ENCODE data around the gene U2AF1L4.
A peak's percentile ranks its signal among the peaks of the same experiment; 100 is the strongest.

The U2AF1L4 gene

DNA sequence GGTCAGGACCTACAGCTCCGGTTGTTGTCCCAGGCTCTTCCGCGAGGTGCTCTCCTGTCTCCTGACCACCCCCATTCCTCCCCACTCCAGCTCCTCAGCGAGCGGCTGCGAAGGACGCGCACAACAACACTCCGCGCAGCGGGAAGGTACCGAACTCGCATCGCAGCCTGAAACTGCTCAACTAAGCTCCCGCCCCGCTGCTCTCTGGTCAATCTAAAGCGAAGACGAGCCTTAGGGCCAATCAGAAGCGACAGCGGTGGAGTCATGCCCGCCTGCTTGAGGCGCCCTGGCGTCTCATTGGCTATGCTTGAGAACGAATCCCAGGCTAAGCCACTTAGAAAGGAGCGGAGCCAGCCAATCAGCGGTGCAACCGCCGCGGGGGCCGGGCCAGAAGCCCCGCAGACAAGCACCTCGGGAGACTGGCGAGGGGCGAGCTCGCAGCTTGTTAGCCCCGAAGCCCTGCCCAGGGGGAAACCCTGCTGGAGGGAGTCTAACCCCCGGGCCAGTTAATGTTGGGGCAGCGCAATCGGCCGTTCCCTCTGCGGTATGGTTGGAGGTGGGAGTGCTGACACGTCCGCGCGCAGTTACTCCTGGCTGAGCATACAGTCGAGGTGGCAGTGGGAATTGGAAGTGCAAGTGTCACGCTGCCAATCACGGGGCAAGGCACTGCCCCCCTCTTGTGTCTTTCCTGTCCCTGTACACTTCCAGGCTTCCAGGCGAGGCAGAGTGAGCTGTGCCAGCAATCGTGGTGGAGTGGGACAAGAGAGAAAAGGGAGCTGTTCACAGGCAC lies 42.8 kb downstream of the U2AF1L4 start (continued):
- TF ChIP-seq, protein P1, sequence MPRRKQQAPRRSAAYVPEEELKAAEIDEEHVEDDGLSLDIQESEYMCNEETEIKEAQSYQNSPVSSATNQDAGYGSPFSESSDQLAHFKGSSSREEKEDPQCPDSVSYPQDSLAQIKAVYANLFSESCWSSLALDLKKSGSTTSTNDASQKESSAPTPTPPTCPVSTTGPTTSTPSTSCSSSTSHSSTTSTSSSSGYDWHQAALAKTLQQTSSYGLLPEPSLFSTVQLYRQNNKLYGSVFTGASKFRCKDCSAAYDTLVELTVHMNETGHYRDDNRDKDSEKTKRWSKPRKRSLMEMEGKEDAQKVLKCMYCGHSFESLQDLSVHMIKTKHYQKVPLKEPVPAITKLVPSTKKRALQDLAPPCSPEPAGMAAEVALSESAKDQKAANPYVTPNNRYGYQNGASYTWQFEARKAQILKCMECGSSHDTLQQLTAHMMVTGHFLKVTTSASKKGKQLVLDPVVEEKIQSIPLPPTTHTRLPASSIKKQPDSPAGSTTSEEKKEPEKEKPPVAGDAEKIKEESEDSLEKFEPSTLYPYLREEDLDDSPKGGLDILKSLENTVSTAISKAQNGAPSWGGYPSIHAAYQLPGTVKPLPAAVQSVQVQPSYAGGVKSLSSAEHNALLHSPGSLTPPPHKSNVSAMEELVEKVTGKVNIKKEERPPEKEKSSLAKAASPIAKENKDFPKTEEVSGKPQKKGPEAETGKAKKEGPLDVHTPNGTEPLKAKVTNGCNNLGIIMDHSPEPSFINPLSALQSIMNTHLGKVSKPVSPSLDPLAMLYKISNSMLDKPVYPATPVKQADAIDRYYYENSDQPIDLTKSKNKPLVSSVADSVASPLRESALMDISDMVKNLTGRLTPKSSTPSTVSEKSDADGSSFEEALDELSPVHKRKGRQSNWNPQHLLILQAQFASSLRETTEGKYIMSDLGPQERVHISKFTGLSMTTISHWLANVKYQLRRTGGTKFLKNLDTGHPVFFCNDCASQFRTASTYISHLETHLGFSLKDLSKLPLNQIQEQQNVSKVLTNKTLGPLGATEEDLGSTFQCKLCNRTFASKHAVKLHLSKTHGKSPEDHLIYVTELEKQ (tag by site-specific recombination; IDR thresholded peaks at IDR 0.05; ENCODE audit: borderline replicate concordance): no peak
- TF ChIP-seq ZNF426 (tag by site-specific recombination; IDR thresholded peaks at IDR 0.05) (no peak), ZNF529 (tag by site-specific recombination; IDR thresholded peaks at IDR 0.05; ENCODE audit: insufficient replicate concordance) (no peak), ZNF202 (tag by site-specific recombination; IDR thresholded peaks at IDR 0.05; ENCODE audit: borderline replicate concordance) (no peak), ZNF341 (tag by site-specific recombination; IDR thresholded peaks at IDR 0.05; ENCODE audit: low read depth) (peak; percentile 88), ZNF768 (tag by site-specific recombination; IDR thresholded peaks at IDR 0.05) (no peak), KLF9 (tag by site-specific recombination; IDR thresholded peaks at IDR 0.05; ENCODE audit: low read depth) (peak; percentile 62), ZNF169 (tag by site-specific recombination; IDR thresholded peaks at IDR 0.05) (no peak), ZNF391 (tag by site-specific recombination; IDR thresholded peaks at IDR 0.05; ENCODE audit: borderline replicate concordance, low read depth) (peak; percentile 85), GFI1B (tag by site-specific recombination; IDR thresholded peaks at IDR 0.05) (no peak), ZSCAN16 (tag by site-specific recombination; IDR thresholded peaks at IDR 0.05) (no peak), ZBTB8A (tag by site-specific recombination; IDR thresholded peaks at IDR 0.05) (peak; percentile 71), ZNF670 (tag by site-specific recombination; IDR thresholded peaks at IDR 0.05; ENCODE audit: low read depth) (no peak), ZNF16 (tag by site-specific recombination; IDR thresholded peaks at IDR 0.05; ENCODE audit: low read depth) (no peak), ZNF701 (tag by site-specific recombination; IDR thresholded peaks at IDR 0.05) (no peak), ZNF707 (tag by site-specific recombination; IDR thresholded peaks at IDR 0.05) (no peak), ZFP41 (tag by site-specific recombination; IDR thresholded peaks at IDR 0.05; ENCODE audit: borderline replicate concordance) (no peak), ZFHX2 (tag by site-specific recombination; conservative IDR thresholded peaks at IDR 0.05) (no peak), ZNF155 (tag by site-specific recombination; IDR thresholded peaks at IDR 0.05) (no peak), ZNF558 (tag by site-specific recombination; IDR thresholded peaks at IDR 0.05) (no peak), WT1 (tag by site-specific recombination; IDR thresholded peaks at IDR 0.05) (peak; percentile 34; the same call in 1 of the 2 replicates), ZNF76 (tag by site-specific recombination; IDR thresholded peaks at IDR 0.05; ENCODE audit: borderline replicate concordance, low read depth) (peak; percentile 72; the same call in 1 of the 2 replicates), ZNF223 (tag by site-specific recombination; IDR thresholded peaks at IDR 0.05) (no peak), ZNF184 (tag by site-specific recombination; IDR thresholded peaks at IDR 0.05) (no peak)
- TF ChIP-seq, protein P2, sequence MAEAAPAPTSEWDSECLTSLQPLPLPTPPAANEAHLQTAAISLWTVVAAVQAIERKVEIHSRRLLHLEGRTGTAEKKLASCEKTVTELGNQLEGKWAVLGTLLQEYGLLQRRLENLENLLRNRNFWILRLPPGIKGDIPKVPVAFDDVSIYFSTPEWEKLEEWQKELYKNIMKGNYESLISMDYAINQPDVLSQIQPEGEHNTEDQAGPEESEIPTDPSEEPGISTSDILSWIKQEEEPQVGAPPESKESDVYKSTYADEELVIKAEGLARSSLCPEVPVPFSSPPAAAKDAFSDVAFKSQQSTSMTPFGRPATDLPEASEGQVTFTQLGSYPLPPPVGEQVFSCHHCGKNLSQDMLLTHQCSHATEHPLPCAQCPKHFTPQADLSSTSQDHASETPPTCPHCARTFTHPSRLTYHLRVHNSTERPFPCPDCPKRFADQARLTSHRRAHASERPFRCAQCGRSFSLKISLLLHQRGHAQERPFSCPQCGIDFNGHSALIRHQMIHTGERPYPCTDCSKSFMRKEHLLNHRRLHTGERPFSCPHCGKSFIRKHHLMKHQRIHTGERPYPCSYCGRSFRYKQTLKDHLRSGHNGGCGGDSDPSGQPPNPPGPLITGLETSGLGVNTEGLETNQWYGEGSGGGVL (tag by site-specific recombination; IDR thresholded peaks at IDR 0.05): no peak; the same call in 1 of the 2 replicates
- TF ChIP-seq, protein P3, sequence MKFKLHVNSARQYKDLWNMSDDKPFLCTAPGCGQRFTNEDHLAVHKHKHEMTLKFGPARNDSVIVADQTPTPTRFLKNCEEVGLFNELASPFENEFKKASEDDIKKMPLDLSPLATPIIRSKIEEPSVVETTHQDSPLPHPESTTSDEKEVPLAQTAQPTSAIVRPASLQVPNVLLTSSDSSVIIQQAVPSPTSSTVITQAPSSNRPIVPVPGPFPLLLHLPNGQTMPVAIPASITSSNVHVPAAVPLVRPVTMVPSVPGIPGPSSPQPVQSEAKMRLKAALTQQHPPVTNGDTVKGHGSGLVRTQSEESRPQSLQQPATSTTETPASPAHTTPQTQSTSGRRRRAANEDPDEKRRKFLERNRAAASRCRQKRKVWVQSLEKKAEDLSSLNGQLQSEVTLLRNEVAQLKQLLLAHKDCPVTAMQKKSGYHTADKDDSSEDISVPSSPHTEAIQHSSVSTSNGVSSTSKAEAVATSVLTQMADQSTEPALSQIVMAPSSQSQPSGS (tag by site-specific recombination; IDR thresholded peaks at IDR 0.05; ENCODE audit: low read depth): no peak
- TF ChIP-seq, protein P4, sequence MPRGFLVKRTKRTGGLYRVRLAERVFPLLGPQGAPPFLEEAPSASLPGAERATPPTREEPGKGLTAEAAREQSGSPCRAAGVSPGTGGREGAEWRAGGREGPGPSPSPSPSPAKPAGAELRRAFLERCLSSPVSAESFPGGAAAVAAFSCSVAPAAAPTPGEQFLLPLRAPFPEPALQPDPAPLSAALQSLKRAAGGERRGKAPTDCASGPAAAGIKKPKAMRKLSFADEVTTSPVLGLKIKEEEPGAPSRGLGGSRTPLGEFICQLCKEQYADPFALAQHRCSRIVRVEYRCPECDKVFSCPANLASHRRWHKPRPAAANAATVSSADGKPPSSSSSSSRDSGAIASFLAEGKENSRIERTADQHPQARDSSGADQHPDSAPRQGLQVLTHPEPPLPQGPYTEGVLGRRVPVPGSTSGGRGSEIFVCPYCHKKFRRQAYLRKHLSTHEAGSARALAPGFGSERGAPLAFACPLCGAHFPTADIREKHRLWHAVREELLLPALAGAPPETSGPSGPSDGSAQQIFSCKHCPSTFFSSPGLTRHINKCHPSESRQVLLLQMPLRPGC (tag by site-specific recombination; IDR thresholded peaks at IDR 0.05): 0 out of 2 replicates have a peak, but pooled peaks have one; percentile 54
- TF ChIP-seq, protein P5, sequence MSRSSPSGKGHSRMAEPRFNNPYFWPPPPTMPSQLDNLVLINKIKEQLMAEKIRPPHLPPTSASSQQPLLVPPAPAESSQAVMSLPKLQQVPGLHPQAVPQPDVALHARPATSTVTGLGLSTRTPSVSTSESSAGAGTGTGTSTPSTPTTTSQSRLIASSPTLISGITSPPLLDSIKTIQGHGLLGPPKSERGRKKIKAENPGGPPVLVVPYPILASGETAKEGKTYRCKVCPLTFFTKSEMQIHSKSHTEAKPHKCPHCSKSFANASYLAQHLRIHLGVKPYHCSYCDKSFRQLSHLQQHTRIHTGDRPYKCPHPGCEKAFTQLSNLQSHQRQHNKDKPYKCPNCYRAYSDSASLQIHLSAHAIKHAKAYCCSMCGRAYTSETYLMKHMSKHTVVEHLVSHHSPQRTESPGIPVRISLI (tag by site-specific recombination; IDR thresholded peaks at IDR 0.05): peak; percentile 41; the same call in 1 of the 2 replicates
- TF ChIP-seq, protein P6, sequence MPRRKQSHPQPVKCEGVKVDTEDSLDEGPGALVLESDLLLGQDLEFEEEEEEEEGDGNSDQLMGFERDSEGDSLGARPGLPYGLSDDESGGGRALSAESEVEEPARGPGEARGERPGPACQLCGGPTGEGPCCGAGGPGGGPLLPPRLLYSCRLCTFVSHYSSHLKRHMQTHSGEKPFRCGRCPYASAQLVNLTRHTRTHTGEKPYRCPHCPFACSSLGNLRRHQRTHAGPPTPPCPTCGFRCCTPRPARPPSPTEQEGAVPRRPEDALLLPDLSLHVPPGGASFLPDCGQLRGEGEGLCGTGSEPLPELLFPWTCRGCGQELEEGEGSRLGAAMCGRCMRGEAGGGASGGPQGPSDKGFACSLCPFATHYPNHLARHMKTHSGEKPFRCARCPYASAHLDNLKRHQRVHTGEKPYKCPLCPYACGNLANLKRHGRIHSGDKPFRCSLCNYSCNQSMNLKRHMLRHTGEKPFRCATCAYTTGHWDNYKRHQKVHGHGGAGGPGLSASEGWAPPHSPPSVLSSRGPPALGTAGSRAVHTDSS (tag by site-specific recombination; IDR thresholded peaks at IDR 0.05): no peak

Measured in HEK293 (cell line).